Tongue (tissue), 2 donors: Measurements from ENCODE around the gene ARID5B. TPM values are rescaled to one million over a fixed set of nuclear protein-coding genes. Genes with fewer than 3 reads are reported as not detected.

ENCODE experiments used
- DNase-seq: peaks from one replicate; pipeline ENCODE4 v3.0.0-alpha.2; 2015
- total RNA-seq: library from RNA; depleted of rRNA; stranded (reverse); fragments of >200 nt; gene quantifications from one replicate; pipeline ENCODE4 v1.2.3, GENCODE V29; 2014

ARID5B gene, protein sequence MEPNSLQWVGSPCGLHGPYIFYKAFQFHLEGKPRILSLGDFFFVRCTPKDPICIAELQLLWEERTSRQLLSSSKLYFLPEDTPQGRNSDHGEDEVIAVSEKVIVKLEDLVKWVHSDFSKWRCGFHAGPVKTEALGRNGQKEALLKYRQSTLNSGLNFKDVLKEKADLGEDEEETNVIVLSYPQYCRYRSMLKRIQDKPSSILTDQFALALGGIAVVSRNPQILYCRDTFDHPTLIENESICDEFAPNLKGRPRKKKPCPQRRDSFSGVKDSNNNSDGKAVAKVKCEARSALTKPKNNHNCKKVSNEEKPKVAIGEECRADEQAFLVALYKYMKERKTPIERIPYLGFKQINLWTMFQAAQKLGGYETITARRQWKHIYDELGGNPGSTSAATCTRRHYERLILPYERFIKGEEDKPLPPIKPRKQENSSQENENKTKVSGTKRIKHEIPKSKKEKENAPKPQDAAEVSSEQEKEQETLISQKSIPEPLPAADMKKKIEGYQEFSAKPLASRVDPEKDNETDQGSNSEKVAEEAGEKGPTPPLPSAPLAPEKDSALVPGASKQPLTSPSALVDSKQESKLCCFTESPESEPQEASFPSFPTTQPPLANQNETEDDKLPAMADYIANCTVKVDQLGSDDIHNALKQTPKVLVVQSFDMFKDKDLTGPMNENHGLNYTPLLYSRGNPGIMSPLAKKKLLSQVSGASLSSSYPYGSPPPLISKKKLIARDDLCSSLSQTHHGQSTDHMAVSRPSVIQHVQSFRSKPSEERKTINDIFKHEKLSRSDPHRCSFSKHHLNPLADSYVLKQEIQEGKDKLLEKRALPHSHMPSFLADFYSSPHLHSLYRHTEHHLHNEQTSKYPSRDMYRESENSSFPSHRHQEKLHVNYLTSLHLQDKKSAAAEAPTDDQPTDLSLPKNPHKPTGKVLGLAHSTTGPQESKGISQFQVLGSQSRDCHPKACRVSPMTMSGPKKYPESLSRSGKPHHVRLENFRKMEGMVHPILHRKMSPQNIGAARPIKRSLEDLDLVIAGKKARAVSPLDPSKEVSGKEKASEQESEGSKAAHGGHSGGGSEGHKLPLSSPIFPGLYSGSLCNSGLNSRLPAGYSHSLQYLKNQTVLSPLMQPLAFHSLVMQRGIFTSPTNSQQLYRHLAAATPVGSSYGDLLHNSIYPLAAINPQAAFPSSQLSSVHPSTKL
- 33.8 TPM for total RNA-seq

DNA sequence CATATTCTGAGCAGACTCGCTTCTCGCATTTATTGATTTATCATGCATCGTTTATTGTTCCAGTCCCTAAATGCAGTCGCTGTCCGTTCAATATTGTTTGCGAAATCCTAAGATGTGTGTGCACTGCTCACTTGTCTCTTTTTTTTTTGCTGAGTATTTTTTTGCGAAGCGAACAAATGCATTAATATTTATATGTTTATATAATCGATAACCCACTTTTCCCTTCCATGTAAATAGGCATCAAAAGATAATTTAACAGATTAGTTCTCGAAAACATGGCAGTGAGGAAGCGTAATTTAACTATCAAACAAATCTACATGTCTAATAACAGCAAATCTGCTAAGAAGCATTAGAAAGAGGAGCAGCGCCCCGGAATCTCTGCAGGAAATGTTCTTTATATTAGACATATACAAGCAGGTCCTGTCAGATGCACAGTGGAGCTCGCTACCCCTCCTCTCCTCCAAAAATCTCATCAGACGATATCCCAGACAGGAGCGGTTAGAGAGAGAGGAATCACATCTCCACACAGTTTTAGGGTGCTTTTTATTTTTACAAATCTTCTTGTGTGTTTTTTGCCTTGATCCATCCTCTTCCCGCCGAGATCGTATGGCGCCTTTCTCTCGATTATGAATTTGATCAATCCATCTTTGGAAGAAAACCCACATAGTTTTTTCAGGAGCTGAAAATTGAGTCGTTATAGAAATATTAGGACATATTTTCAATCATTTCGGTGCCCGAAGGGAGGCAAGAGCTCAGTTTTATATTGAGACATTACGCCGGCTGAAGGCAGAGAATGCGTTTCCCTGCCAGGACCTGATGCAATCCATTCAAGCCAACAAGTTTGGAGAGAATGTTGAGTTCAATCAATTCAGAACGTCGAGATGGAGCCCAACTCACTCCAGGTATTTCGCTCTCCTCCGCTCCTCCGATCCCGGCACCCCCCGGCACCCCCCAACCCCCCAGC lies at the start of gene ARID5B:
ARID5B (plus strand) TSS at position 871 of the 964 bp plus-strand sequence; CDS start at position 882, 11 bp downstream.
- peak; percentile 86 for DNase-seq

DNA sequence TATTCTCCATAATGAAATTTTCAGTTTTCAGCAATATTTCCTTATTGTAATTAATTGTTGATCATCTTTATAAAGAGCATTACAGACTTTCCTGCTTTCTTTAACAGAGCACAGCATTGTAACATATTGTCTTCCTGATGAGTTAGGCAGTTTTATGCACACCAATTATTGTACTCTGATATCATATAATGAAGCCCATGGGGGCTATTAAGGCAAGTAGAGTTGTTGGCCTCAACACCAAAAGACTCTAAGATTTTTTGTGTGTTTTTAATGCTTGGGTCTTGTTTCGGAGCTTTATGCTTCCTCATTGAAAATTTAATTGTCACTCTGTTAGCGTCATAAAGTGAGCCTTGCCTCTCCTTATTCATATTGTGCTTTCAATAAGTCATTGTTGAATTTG lies 49.2 kb upstream of the ARID5B start:
- no peak for DNase-seq

DNA sequence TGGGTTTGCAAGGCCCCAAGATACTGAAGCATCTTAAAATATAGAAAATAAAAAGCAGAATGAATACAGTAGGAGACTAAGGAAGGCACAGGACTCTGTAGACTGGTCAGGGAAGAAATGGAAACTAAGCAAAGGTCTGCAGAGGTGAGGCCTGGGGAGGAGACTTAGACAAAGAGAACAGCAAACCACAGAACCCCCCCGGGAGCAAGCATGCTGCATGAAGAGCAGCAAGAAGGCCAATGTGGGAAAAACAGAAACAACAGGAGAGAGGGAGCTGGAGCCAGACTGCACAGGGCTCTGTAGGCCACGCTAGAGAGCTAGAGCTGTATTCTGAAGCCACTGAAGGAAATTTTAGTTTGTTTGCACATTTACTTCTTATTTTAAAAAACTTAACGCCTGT lies 45.7 kb upstream of the ARID5B start:
- no peak for DNase-seq

DNA sequence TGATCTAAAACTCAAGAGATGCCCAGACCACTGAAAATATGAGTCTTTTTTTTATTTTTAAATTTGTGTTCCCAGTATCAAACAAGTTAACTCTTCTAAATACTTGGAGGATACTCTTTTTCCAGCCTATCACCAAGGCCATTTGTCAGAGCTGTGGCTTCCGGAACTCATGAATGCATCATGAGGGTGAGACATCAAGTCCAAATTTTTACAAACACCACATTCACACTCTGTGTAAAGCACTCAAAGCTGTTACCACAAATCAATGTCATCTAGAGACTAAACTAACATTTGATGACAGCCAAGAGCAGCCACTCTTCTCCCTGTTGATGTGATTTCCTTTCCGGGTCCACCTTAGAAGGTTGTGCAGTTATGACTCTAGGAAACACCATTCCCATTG lies 43.8 kb upstream of the ARID5B start:
- DNase-seq: no peak

DNA sequence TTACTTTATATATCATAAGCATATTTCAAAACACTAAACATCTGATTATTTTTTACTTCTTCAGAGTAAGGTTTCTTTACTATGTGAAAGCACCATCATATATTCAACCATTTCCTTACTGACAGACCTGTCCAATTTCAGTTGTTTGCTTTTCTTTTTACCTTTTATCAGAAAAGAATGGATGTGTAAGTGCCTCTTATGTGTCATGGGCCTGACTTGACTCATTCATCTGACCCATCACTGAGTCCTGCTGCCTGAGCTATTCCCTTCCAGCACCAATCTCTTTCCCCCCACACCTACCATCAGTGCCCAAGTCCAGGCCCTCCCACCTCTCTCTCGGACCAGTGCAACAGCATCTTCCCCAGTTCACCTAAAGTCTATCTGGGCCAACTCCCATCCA lies 41.7 kb upstream of the ARID5B start:
- no peak for DNase-seq

DNA sequence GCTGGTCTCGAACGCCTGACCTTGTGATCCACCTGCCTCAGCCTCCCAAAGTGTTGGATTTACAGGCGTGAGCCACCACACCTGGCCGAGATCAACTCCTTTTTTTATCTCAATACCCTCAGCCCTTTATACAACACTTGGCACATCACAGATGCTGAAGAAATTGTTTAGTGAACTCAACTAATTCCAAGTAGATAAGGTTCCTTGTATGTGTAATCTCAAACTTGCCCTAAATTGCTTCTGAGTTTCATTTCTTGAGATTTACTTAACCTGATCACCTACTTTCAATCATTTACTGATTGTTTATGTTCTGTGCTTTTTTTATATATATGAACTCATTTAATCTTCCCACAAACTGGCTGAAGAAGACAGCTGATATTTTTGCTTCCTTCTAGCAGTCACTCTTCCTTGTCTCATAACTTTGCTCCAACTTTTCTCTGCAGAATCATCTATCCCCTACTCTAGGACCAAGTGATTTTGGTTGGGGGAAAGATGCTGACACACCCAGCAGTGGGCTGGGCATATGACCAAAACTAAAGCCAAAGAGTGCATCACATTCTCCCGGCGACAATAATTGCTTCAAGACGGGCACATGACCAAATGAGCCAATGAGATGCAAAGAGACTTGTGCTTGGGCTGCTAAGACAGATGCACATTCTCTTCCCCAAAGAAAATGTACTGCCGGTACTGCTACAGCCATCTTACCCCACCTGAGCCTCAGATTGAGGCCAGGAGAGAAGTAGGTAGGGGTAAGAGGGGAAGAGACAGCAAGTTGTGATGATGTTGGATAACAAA lies 40.3 kb upstream of the ARID5B start:
- no peak for DNase-seq

DNA sequence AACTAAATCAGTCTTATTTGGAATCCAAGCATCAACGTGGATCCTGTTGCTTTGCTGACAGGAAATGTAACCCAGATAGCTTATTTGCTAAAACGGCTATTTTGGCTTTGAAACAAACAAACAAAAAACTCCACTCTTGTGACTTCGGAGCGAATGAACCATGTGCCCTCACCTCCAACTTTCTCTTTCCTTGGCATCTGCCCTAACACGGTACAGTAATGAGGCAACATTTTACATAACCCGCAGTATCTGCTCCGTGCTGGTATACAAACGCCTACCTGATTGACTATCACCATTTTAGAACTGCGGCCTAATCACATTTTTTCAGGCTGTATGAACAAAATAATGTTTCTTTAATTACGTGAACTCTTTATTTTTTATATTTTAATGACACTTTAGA lies 37.5 kb upstream of the ARID5B start:
- no peak for DNase-seq

DNA sequence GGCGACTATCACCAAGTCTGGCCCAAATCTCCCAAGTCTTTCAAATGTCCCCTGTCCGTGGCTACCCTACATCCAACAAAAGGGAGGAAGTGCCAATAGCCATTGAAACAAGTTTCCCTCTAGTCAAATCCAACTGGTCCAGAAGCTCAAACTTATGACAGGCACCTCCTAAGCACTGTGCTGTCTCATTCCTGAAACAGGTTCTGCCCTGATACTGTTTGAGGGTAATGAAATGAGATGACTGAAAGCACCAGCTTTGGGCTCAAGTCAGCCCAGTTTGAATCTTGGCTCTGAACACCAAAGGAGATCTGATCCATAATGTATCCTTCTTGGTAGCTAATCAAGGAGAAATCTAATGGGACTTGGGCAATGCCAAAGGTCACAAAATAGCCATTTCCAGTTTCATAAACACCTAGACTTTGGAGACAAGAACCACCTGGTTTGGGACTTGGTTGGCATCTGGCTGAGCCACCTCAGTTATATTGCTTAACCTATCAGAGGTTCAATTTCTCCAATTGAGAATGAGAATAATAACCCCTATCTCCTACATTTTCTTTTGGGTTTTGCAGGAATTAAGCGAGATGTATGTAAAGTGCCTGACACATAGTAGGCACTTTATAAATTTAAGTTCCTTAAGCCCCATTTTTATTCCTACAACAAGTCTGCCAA lies 34.7 kb upstream of the ARID5B start:
- no peak for DNase-seq

DNA sequence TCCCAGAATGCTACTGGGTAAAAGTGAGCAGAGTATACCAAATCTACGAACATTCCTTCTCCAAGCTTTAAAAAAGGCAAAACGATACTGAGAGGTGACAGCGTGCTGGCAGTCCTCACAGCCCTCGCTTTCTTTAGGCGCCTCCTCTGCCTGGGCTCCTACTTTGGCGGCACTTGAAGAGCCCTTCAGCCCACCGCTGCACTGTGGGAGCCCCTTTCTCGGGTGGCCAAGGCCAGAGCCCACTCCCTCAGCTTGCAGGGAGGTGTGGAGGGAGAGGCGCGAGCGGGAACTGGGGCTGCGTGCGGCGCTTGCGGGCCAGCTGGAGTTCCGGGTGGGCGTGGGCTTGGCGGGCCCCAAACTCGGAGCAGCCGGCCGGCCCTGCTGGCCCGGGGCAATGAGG lies 34.1 kb upstream of the ARID5B start:
- peak; percentile 27 for DNase-seq

DNA sequence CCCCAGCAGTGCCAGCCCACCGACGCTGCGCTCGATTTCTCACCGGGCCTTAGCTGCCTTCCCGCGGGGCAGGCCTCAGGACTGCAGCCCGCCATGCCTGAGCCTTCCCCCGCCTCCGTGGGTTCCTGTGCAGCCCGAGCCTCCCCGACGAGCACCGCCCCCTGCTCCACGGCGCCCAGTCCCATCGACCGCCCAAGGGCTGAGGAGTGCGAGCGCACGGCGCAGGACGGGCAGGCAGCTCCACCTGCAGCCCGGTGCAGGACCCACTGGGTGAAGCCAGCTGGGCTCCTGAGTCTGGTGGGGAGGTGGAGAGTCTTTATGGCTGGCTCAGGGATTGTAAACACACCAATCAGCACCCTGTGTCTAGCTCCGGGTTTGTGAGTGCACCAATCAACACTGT lies 33.7 kb upstream of the ARID5B start:
- peak; percentile 22 for DNase-seq

DNA sequence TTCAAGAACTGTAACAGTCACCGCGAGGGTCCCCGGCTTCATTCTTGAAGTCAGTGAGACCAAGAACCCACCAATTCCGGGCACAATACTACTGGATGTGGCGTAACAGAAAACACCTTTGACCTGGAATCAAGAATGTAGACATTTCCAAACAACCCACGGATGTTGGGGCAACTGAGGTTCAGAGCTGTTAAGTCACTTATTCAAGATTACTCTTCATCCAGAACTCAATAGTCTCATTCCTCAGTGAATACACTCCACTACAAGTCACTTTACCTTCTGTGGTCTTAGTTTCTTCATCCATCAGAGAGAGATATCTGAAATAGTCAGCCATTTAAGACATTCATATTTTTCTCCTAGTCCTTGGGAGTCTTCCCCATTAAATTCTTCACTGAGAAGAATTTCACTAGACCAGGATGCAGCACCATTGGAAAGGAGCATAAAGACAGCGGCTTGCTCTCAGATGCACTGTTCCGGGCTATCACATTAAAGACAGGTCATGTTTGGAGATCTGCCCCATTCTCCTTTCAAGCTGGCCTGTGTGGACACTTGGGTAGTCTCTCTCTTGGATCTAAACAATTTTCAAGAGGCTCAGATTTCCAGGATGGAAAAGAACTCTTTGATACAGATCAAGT lies 32.3 kb upstream of the ARID5B start:
- DNase-seq: no peak

DNA sequence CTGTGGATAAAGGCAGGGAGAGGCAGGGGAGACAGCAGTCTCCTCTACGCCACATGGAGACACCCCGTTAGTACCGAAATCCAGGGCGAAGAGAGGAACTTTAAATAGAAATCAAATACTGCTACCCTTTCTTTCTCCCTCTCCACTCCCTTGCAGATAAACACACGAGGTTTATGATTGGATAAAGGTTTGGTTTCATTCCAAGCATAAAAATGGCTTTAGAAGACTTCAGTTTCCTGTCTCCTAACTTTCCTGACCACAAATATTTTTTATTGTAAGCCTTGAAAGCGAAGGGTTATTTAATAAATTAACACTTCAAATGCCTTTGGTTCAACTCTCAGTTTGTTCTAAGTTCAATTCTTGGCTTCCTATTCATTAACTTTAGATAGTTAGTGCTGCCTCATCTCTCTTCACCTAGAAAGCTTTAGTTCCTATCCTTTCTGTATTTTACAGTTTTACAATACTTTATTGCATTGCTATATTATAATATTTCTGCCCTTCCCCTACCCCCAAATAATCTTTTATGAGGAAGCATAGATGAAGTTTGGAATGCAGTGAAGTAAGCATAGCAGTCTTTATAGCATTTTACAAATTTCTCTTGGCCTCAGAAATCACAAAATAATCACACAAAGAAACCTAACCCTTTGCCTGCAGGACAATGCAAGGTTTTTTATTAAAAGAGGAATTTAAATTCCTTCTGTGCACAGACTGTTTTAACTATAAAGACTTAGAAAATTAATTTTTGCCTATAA lies 31.5 kb upstream of the ARID5B start:
- peak; percentile 12 for DNase-seq

DNA sequence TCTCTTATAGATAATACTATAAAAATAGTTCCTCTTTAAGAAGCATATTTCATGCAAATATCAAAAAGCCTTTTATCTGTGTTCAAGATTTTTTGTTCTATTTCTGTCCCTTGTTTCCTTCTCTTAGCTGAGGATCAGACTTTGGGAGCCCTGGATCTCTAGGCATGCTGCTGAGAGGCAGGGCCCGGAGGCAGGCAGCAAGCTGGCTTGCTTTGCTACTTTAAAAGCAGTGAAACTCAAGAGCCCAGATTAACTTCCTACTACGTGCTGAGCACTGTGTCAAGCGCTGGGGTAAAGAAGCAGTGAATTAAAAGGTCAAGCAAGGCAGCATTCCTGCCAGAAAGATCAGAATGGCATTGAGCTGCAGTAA lies 31.0 kb upstream of the ARID5B start:
- DNase-seq: no peak

DNA sequence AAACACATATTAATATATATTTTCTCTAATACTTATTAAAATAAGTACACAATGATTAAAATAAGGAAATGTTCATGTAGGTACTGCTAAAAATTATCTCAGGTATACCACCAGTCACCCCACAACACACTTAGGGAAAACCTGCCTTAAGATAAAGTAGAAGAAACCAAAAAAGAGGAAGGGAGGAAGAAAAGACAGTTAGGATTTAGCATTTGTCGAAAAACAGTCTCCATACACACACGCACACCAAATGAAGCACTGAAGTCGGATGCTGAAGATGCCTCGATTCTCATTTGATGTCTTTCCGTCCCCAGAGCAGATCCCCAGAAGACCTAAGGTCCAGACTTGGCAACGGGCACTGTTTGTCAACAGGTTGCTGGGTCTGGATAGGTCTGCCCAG lies 30.0 kb upstream of the ARID5B start:
- no peak for DNase-seq

DNA sequence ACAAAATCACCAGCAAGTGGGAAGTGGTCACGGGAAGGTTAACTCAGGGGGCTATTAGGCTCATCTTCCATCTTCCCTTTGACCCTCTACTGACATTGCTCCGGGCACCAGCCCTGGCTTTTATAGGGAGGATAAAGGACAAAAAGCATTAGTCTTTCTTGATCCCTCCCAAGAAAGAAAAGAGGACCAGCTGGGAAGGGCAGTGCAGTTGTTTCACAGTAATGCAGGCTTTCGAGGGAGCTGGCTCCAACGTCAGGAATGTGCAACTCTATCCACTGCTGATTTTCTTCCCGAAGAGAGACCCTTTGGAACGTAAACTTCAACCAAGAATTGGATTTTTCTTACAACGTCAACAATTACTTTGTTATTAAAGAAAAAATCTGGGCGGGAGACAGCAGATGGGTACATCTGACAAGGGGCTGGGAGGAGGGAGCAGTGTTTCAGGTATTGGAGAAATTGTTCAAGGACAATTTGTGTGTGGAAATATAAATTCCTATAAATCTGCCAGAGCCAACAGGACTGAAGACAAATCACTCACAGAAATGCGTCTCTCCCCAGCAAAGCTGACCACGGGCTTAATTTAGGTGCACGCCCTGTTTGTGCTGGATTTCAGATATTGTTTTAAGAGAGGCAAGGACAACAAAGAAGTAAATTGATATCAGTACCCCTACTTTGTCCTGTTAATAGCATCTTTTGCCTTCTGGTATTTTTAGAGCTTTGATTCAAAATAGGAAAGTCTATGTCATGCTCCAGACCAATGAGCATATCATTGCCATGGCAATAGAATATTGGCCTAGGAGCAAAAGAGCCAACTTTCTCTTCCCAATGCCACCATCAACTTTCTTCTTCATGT lies 23.4 kb upstream of the ARID5B start:
- peak; percentile 71 for DNase-seq

DNA sequence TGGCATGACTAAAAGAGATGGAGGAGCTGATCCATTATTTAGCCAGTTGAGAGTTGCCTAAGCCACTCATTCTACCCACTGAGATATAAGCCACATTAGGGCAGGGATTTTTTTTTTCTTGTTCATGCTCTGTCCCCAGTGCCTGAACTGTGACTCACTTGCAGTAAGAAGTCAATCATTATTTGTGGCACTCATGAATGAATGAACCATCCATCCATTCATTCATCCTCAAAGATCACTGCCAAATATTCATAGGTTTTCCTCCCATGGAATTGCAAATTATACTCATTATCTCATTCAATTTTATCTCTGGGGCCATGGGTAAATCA lies 22.8 kb upstream of the ARID5B start:
- DNase-seq: no peak

DNA sequence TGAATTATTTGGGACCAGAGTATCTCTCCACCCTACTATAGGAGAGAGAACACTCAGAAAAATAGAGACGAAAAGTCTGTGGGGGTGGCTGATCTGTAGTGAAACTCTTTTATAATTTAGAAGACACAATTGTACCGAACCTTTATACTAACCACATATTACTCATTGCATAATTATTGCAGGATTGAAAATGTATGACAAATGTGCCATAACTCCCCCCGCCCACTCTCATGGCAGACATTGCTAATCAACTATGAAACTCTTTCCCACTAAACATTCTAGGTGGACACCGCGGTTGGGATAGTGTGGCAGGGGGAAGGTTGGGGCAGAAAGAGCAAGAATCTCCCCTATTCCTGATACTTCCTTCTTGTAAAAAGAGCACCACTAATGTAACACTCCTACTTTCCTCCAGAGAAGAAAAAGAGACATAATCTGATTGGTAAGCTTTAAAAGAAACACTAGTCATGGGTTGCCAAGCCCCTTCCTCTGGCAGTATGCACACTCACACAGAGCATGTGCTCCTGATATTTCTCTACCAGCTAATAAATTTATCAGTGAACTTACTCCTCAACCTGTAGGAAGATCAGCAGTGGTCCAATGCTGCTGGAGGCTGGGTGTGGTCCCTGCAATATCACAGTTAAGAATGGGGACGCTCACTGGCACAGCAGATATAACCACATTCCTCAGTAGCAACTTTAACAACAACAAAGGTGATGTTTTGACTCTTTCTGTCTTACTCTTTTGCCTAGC lies 18.7 kb upstream of the ARID5B start:
- DNase-seq: no peak
